Adipose tissue (tissue), 3 donors: ENCODE results near the gene NME7. TPM values are rescaled to one million over a fixed set of nuclear protein-coding genes. Genes with fewer than 3 reads are reported as not detected.

ENCODE experiments used
- H3K27ac ChIP-seq: one replicate; pipeline ENCODE4 v1.5.1; 2013; ENCODE audit warnings: low read depth, low read length
- WGBS, 3 donors: extraction: QIAGEN DNeasy Blood & Tissue Kit; methylation state at CpG; one replicate each; pipeline ENCODE4 v1.1.7; 2013; 5-methylcytosine and 5-hydroxymethylcytosine counted together
- polyA plus RNA-seq, 3 donors: library from polyadenylated mRNA; stranded (reverse); fragments of 200-250 nt; gene quantifications; one replicate each; pipeline ENCODE4 v1.2.3, GENCODE V29; 2013
- donor health status: healthy with polysubstance abuse.
- donor health status: Bipolar disorder and iron deficiency.
- donor health status: healthy.

Gene NME7
- polyA plus RNA-seq, 3 donors = 7.2 to 14.3 (median 7.5) TPM

DNA sequence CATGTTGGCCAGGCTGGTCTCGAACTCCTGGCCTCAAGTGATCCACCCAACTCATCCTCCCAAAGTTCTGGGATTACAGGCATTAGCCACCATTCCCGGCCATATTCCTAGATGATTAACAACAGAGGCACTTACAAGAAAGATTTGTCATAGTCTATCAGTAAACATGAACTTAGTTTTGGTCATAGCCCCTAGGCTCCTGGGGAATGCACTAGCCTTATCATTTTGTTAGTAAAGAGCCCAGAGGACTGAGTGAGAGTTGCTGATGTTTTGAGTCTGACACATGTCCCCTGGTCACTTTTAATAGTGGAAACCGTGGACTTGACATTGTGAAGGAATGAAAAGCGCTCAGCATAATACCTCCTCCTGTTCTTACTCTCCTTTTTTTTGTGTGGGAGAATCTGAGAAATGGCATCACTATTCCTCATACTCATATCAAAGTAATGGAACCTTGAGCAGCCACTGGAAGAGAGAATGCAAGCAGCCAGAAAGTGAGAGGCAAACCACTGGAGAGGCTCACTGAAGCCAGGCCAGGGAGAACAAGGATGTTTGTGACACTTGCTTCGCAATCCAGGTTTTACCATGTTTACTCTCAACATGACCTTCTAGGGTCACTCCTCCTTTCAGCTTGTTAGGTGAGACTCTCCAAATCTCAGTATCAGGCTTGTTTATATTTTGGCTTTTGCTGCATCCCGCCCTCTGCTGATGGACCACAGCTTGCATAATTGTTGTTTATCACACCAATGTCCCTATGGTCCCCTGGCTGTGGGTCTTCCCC lies 246.3 kb downstream of the NME7 start:
- no peak overlapping the region for H3K27ac ChIP-seq
- WGBS, 3 donors = 84 to 95% (median 93%) methylated on average over 6 of the region's 6 CpGs

DNA sequence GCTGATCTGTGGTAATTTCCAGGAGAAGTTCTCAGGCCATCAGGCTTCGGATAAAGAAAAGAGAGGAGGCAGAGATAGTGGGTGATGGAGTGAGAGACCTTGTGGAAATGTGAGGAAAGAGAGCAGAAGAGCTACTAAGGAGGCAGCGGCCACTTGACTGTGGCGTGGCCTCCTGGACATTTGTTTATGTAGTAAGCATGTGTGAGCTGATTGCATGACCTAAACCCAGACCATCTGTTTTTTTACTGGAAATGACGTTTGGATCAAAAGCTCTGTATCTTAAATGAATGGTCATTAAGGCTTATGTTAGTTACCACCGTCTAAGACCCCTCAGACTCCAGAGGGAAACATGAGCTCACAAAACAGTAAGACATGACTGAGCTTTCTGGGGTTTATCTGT lies 247.5 kb downstream of the NME7 start:
- no peak overlapping the region for H3K27ac ChIP-seq
- 62 to 80% (median 78%) methylated on average over 5 of the region's 5 CpGs for WGBS, 3 donors

DNA sequence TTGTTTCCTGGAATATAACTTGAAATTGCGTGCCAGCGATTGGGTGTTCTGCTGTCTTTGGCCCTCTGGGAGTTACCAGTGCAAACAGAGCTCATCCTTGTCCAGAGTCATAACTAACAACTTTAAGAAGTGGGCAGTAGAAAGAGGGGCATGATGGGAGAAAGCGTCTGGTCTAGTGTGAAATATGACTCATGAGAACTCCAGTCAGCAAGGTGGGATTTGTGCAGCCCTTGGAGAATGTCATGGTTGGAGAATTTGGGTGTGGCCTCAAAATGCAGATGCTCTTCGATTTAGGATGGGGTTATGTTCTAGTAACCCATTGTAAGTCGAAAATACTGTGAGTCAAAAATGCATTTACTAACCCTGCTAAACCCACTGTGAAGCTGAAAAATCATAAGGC lies 248.2 kb downstream of the NME7 start:
- 73 to 75% (median 74%) methylated on average over 5 of the region's 5 CpGs for WGBS, 3 donors

DNA sequence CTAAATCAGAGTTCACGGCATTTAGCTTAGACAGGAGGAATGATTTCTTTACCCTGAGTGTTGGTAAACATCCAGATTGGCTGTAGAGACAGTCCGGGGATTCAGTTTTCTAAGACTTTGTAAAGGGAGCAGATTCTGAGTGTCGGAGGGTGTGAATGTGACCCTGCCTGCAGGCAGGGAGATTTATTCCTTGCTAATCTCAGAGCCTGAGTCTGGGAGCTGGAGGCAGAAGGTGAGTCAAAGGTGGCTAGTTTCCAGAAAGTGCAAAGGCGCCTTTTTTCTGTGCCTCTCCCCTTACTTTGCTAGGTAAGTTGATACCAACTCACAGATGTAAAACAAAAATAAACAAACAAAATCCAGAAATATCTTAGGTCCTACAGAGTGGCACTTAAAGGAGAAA lies 249.4 kb downstream of the NME7 start:
- H3K27ac ChIP-seq = no peak overlapping the region
- whole genome bisulfite sequencing, 3 donors = 71 to 89% (median 88%) methylated on average over 4 of the region's 4 CpGs

More for the DNA sequence above, 248.2 kb downstream of the NME7 start:
- no peak overlapping the region for H3K27ac ChIP-seq

DNA sequence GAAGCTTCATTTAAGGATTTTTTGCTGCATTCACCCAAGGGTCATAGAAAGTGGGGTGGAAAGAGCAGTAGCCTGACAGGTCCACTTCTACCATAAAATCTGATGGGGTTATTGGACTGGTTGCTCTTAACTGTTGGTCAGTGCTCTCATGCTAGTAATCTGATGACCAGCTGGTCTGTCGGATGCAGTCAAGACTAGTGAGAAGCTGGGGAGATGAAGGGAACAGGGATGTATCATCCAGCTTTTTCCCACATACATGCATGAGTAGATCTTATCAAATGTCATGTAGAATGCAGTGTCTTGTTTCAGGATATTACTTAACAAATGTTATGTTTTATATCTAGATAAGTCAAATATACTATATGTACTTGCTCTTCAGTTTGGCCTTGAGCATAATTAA lies 250.0 kb downstream of the NME7 start:
- no peak overlapping the region for H3K27ac ChIP-seq

DNA sequence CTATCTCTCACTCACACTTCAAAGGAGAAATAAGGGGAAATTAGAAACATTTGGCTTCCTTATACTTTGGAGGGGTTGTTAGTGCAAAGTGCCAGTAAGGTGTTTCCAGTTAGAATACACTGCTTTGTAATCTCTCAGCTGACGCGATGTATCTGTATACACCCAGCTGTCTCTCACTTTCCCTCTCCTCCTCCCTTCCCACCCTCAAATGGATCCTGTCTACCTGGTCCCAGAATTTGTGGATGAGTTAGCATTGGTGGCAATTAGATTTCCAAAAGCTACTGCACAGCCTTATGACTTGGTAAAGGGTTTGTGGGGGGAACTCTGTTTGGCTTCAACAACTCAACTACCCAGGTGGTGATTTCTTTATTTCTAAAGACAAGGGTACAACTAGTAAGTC lies 250.6 kb downstream of the NME7 start:
- H3K27ac ChIP-seq = no peak overlapping the region
- WGBS, 3 donors = 73 to 93% (median 85%) methylated on average over 2 of the region's 2 CpGs

More for the DNA sequence above, 250.0 kb downstream of the NME7 start:
- WGBS, 3 donors = 70 to 94% (median 86%) methylated on average over 1 of the region's 1 CpG

DNA sequence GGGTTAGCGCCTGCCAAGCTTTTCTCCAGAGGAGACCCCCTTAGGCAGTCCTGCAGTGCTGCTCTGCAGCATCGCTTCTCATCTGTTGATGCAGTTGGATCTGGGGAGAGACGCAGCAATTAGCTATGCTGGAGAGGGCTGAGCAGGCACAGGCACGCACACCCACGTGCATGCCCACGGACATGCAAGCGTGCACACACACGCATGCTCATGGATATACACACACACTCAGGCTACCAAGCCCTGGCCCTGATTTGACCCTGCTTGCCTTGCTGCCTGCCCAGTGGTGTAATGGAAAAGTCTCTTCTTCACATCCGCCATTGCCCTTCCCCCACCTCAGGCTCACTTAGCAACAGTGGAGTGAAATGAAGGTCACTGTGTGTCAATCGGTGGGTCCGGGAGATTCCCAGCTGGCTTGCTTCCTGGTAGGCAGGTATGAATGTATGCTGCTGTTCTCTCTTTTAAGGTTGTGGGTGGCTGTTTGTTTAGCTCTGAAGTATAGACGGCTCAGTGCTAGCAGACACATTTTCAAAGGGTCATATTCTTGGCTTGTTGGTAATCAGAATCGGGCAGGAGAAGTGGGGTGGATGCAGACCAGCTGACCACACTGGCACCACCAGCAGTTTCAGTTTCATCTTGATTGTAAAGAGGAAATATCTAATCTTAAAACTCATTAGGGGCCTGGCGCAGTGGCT lies 251.6 kb downstream of the NME7 start:
- 45 to 71% (median 64%) methylated on average over 14 of the region's 14 CpGs for WGBS, 3 donors
- H3K27ac ChIP-seq = no peak overlapping the region

DNA sequence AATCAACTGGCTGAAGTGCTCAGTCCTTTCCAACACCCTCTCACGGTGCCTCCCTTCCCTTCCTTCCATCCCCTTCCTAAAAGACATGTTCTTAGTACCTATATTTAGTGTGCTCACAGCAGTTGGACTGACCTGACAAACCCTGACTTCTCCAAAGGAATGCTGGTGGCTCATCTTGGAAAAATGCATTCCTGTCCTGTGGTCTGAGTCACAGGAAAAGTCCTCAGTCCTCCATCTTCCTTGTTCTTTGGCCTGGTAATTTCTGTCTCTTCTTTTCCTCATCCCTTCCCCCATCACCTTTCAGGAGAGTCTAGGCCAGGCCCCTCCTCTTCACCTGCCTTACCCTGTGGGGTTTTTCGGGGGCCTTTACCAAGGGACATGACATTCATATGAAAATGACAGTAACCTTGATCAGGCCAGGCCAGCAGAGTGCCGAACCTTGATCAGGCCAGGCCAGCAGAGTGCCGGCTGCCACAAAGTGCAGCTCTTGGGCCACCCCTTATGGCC lies 253.9 kb downstream of the NME7 start:
- 58 to 76% (median 61%) methylated on average over 4 of the region's 4 CpGs for WGBS, 3 donors
- H3K27ac ChIP-seq = no peak overlapping the region

DNA sequence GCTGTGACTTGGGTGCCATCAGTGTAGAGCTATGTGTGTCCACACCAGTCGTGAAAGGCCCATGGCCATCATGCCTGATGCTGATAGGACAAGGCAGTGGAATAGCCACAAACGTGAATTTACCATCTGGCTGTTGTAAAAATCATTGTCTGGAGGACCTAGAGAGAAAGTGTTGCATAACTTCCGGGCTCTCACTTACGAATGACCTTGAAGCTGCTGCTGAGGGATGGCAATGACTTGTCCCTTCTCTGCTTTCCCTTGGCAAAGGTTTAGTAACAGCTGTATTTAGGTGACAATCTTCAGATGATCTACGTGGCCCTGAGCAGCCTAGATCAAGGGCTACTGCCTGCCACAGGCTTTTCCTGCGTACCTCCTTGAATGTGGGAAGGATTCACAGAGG lies 255.4 kb downstream of the NME7 start:
- no peak overlapping the region for H3K27ac ChIP-seq
- WGBS, 3 donors = 23 to 58% (median 57%) methylated on average over 6 of the region's 6 CpGs

DNA sequence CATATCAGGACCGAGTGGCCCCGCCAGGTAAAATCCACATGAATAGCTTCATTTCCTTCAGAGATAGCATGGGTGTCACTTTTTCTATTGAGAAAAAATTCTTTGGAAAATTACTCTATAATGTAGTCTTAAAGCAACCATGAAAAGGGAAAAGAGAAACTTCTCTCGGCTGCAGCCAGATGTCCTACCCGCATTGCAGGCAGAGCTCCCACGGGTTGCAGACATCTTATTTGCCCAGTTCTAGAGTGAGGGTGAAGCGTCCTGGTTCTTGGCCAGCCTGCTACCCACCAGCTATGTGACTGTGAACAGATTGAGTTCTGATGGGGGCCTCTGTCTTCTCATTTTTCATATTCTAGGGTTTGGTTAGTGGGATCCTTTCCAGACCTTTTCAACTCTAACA lies 256.1 kb downstream of the NME7 start:
- no peak overlapping the region for H3K27ac ChIP-seq
- 63 to 88% (median 81%) methylated on average over 6 of the region's 6 CpGs for WGBS, 3 donors

DNA sequence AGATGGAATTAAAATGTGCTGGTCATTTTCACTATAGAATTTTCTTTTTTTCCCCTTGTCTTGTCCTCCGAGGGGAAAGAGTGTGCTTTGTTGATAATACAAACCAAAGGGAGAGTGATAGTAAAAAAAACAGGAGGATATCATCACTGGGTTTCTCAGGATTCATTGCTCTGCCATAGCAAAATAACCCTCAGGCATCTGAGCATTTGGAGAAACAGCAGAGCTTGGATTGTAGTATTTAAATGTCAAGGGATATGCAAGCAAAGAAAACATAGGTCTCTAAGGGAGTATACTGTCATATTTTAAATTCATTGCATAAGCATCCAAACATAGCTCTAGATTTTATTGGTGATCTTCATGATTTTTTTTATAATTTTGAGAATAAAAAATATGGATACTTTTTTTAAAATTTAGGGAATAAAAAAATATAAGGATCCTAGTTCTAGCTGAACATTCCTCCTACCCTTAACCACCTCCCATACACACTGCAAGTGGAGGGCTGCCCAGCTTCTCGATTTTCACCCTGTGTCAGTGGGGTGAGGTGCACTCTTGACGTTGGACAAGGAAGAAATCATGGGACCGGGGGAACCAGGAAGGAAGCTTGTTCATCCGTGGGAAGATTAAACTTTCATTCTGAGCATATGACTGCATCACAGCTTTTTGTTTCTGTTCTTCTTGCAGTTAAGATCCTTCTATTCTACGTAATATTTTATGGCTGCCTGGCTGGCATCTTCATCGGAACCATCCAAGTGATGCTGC lies 256.7 kb downstream of the NME7 start:
- no peak overlapping the region for H3K27ac ChIP-seq

DNA sequence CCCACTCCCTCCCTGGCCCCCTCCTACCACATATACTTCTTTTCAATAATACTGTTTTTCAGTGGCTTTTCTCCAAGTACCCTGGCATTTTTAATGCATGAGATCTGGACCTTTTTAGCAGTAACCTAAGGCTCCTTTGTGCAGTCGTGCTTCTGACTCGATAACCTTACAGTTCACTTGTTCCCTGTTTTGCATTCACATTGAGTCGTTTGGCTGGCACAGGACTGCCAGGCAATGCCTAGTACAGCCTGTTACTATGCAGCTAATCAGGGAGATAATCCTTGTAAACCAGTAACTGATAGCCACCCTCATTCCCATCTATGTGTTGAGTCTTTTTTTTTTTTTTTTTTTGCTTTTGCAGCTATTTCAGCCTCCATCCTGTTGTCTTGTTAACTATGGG lies 257.4 kb downstream of the NME7 start:
- WGBS, 3 donors = 5 to 34% (median 22%) methylated on average over 3 of the region's 3 CpGs

More for the DNA sequence above, 256.7 kb downstream of the NME7 start:
- WGBS, 3 donors = 30 to 46% (median 45%) methylated on average over 7 of the region's 7 CpGs

DNA sequence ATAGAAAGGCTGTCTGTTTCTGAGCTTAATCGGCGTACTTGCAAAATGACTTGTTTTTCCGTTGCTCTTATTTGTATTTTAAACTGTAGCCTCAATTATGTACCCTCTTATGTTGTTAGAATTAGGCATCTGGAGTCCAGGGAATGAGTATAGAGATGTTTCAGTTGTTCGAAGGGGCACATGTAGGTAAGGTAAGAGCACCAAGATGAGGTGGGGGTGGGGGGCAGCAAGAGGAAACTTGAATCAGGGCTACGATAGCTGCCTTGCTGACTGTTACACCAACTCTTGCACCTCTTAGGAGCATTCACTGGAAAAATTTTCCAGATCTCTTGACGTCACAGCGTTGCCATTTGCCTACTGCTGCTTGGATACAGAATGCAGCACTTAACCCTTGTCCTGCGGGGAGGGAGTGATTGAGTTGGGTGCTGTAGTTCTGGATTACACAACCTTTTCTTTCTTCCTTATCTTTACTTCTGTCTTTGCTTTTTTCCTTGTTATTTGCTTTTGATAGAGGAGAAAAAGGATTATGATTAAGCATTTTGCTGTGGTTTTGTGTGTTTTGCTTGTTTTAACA lies 257.9 kb downstream of the NME7 start:
- H3K27ac ChIP-seq = no peak overlapping the region
- 25 to 60% (median 39%) methylated on average over 8 of the region's 8 CpGs for WGBS, 3 donors

More for the DNA sequence above, 257.4 kb downstream of the NME7 start:
- no peak overlapping the region for H3K27ac ChIP-seq

DNA sequence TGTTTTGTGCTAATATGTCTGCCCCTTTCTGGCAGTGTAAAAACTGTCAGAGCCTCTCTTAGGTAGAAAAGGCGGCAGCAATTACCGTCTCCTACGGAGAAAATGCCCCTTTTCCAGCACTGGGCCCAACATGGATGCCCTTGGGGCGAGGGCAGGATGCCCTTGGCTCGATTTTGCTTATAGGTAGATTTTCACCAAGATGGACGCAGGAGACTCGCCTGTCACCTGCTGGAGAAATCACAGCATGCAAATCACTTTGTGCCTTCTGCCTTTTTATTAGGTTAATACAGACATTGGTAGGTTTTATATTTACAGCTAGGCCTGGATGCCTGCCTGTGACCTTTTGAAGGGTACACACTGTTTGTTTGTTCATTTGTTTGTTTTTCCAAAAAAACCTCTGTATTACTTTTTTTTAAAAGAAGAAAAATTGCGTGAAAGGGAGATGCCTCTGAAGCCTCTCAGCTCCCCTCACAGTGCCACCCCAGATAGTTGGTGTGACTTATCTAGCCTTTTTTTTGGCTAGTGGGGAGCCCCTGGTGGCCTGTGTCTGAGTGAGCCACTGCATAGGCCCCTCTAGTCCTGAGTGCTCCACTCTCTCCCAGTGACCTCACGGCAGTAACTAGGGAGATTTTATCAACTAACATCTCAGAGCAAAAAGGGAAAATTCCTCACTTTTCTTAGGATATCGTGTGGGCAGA lies 258.6 kb downstream of the NME7 start:
- H3K27ac ChIP-seq = no peak overlapping the region
- WGBS, 3 donors = 47 to 76% (median 71%) methylated on average over 10 of the region's 10 CpGs

DNA sequence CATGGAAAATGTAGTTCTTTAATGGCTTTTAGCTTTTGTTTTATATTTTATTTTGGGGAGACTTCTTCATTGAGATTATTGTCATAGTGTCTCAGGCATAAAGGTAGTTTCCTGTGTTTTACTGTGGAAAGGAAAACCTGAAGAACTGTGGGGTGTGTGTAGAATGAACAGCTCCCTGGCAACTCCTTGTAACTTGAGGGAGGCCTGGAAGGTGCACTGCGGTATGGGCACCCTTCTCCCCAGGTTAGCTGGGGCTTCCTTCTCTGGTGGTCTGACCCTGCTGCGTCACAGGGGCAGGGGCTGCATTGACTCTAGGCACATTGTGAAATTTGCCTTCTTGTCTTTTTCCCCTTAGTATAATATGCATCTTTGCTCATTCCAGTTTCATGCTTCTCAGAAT lies 259.4 kb downstream of the NME7 start:
- no peak overlapping the region for H3K27ac ChIP-seq

DNA sequence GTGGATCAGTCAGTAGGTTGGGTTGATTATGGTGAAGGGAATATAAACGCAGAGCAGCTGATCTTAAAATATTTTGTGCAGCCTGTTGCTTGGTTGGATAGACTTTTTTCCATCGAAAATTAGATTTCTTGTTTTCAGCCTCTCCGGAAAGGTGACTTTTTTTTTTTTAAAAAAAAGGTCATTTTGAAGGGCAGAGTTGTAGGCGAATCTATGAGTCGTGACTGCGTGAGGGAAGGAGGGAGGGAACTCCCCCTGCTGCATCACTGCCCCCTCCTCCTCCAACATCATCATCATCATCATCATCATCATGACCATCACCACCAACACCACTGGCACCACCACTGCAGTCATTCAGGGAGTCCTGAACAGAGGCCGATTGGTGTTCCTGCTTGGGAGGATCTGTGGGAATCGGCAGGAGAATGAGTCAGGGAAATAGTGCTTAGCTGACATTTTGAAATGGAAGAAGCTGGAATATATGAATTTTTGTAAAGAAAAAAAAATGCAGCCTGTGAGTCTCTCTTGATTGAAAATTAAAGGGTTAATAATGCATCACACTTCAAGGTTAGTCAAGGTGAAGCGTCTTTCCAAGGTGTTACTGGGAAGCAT lies 259.9 kb downstream of the NME7 start:
- H3K27ac ChIP-seq = no peak overlapping the region
- WGBS, 3 donors = 28 to 42% (median 33%) methylated on average over 9 of the region's 9 CpGs

More for the DNA sequence above, 259.4 kb downstream of the NME7 start:
- 51 to 68% (median 57%) methylated on average over 2 of the region's 2 CpGs for WGBS, 3 donors

DNA sequence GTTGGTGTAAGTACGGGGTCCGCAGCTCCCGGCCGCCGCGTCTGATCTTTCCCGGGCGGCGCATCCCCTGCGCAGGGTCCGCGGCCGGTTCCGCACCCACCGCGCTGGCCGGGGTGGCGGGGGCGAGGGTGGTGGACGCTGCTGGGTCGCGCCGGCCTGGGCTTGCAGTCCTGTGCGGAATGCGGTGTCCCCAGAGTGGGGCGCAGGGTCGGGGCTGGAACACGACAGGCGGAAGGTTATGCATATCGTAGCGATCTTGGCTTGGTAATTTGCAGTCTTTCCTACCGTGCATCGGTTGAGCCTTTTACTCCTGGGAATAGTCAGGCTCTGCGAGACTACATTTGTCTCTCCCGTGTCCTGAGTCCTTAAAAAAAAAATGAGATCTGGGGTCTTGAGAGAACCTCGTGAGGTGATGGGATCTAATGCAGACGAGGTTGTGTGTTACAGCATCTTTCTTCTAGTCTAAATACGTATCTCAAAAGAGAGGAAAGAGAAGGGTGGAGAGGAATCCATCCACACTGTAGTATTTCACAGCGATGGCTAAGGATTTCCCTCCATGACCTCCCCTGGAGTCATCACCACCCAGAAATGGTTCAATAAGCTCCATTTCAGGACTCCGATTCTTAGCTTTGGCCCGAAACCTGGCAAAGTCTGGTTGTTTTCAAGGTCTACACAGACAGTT lies 260.5 kb downstream of the NME7 start:
- WGBS, 3 donors = 1 to 3% (median 2%) methylated on average over 39 to 41 of the region's 41 CpGs
- no peak overlapping the region for H3K27ac ChIP-seq
